Ramos (cell line): ENCODE measurements around the gene RMI2.

Experiments
- in situ Hi-C: fragments of 300-500 bp; cut with MboI; formaldehyde crosslinking; loops from one replicate; pipeline ENCODE4 v1.14.3; 2022; ENCODE audit warnings: low sequenced_read_pairs; ENCODE audit not compliant: unreplicated experiment

The RMI2 gene

DNA sequence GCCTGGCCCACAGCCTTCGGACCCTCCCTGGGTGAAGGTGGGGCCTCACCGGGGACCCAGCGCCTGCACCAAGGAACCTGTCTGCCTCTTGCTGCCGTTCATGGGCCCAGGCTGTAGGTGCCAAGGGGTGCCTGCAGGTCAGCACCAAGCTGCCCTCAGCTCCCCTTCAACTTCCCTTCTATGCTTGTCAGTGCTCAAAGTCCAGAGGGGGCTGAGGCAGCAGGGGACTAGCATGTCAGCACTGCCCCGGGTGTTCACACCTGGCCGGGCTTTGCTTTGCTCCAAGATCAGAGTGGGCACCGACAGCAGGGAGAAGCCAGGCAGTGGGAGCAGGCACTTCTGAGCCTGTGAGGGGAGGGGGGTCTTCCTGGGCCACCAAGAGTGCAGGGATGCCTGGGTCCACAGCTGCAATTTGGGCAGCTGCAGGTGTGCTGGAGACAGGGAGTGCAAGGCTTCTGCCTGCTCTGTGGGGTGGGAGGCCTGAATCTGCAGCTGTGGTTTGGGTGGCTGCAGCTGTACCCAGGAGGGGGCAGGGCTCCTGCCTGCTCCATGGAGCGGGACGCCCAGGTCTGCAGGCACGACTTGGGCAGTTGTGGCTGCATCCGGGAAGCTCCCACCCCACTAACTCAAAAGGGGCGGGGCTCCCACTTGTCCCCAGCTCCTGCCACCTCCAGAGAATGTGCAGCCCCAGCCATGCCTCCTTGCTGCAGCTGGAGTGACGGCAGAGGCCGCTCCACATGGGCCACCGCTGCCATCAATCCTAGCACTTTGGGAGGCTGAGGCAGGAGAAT lies 36.6 kb upstream of the RMI2 start:
- in situ Hi-C loops, result loop anchor here (10.0 to 25.0 kb wide), 3 partner anchors 316 to 1004 kb away; partner anchors contain the start of gene TNFRSF17

DNA sequence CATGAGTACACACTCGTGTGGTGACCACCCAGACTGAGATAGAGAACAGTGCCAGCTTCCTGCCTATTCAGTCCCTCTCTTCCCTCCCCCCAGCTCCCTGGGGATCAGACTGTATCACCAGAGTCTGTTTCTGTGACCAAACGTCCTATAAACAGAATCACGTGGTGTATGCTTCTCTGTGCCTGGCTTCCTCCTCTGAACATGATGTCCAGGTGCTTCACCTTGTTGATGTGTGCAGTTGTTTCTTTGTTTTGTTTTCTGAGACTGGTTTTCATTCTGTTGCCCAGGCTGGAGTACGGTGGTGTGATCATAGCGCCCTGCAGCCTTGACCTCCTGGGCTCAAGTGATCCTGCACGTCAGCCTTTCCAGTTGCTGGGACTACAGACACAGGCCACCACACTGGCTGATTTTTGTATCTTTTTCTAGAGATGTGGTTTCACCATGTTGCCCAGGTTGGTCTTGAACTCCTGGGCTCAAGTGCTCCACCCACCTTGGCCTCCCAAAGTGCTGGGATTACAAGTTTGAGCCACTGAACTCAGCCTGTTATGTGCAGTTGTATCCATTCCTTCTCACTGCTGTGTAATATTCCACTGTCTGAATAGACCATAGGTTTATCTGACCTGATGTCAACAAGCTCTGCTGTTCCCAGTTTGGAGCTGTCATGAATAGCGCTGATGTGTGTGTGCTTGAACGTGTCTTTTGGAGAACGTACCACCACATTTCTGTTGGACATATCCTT lies 35.2 kb upstream of the RMI2 start:
- in situ Hi-C loops, result loop anchor here (10.0 to 25.0 kb wide), 3 partner anchors 315 to 1002 kb away; partner anchors contain the start of gene TNFRSF17

DNA sequence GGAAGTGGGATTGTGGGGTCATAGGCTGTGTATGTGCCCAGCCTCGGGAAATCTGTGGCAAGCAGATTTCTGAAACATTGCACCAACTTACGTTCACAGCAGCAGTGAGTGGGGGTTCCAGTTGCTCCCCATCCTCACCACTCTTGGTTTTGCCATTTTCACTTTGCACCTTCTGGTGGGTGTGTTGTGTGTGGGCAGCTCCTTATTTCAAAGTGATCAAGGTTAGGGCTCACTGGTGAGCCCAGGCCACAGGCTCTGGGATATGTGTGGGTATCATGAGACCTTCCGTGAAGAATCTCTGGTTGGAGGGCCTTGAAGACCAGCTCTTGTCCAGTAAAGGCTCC lies 34.7 kb upstream of the RMI2 start:
- in situ Hi-C loops, result loop anchor here (25.0 kb wide), 2 partner anchors 652 to 1002 kb away; partner anchors contain the start of gene TNFRSF17

DNA sequence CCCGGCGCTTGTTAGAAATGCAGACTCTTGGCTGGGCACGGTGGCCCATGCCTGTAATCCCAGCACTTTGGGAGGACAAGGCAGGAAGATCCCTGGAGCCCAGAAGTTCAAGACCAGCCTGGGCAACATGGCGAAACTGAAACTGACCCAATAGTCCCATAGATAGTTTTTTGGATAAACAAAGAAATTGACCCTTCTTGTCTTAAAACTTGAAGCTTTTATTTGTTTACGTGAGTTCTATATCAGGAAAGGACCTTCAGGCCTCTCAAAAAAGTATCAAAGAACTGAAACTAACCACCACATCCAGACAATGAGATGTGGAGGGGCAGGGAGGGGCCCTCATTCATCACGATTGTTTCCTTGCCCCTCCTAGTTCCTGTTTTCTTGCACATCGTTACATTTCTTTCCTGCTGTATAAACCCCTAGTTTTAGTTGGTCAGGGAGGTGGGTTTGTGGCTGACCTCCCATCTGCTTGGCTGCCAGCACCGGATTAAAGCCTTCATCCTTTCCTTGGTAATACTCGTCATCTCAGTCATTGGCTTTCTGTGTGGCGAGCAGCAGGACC lies 34.2 kb upstream of the RMI2 start:
- in situ Hi-C loops, result loop anchor here (25.0 kb wide), 2 partner anchors 651 to 1001 kb away; partner anchors contain the start of gene TNFRSF17

DNA sequence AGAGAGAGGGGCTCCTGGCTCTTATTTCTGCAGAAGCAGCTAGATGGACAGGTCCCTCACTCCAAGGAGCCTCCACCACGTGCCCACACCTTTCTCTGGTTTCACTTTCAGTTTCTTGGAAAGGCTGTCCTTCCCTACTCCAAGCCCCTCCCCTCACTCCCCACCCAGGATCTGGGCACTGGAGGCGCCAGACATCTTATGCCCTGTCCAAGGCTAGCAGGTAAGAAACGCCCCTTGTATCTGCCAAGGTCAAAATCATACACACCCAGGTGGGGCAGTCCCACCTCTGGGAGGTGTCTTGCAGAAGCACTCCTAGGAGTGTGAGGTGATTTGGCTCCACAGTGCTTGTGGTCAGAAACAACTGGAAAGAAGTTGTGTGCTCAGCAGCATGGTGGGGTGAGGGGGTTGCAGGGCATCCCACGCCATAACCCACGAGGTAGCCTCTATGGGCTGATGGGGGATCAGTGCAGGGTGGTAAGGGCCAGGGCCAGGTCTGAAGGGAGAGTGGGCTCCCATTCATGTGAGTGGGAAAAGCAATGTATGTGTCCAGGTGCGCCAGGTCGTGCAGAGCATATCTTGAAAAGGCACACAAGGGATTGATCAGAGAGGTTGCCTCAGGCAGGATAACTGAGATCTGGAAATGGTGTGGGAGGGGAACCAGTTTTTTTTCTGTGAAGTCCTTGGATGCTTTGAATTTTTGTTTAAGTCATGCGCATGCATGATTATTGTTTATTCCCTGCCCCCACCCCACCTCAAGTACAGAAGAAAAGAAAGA lies 32.4 kb upstream of the RMI2 start:
- in situ Hi-C loops, result loop anchor here (25.0 kb wide), 2 partner anchors 649 to 999 kb away; partner anchors contain the start of gene TNFRSF17

DNA sequence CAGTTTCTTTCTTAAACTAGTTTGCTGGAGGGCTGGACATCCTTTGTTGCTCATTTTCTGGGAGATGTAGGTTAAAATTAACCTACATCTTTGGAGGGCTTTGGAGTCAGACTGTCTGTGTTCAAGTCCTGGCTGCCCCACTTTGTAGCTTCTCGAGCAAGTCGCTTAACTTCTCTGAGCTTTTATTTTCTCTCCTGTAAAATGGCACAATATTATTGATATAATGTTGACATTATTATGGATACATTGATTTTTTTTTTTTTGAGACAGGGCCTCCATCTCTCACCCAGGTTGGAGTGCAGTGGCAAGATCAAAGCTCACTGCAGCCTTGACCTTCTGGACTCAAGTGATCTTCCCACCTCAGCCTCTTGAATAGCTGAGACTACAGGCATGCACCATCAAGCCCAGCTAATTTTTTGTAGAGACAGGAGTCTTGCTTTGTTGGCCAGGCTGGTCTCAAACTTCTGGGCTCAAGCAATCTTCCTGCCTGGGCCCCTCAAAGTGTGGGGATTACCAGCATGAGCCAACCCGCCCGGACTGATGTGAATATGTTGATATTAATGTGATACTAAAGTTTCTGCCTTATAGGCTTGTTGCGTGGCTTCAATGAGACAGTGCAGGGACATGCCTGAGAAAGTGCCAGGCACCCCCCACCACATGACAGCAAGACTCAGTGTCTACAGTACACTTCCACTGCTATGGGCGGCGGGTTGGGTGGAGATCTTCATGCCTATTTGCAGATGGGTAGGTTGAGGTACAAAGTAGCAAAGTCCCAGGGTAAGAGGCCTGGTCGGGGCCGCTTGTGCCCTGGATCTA lies 31.6 kb upstream of the RMI2 start:
- in situ Hi-C loops, result loop anchor here (25.0 kb wide), 2 partner anchors 649 to 999 kb away; partner anchors contain the start of gene TNFRSF17

DNA sequence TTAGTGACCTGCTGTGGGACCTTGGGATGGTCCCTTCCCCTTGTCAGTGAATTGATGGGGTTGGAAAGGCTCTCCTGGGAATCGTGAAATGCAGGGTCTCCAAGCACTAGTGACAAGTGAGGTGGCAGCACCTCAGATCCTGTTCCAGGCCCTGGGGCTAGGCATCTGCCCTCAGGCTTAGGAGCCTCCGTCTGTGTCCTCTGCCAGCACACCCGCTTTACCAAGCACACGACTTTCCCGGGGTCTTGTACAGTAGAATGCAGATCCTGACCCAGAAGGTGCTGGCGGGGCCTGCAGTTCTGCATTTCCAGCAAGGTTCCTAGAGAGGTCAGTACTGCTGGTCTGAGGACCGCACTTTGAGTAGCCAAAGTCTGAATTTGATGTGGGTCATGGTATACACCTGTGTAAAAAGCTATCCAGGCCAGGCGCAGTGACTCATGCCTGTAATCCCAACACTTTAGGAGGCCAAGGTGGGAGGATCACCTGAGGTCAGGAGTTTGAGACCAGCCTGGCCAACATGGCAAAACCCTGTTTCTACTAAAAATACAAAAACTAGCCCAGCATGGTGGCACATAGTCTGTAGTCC lies 30.9 kb upstream of the RMI2 start:
- in situ Hi-C loops, result loop anchor here (25.0 kb wide), 2 partner anchors 648 to 998 kb away; partner anchors contain the start of gene TNFRSF17

DNA sequence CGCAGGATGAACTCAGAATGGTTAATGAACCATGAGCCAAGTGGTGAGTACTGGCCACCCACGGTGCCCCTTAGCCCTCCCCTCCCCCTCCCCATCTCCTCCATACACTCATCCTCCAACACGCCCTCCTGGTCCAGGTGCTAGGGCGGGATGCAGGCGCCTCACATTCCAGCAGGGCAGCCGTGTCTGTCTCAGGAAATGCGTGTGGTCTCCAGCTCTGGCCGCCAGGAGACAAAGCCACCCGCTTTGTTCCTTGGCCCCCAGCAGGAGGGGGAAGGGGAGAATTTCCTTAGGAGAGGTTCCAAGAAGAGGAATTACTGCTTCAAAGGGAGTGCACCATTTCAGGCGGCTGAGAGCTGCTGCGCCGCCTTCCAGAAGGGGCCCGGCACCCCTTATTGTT lies 29.7 kb upstream of the RMI2 start:
- in situ Hi-C loops, result loop anchor here (25.0 kb wide), 2 partner anchors 647 to 997 kb away; partner anchors contain the start of gene TNFRSF17

DNA sequence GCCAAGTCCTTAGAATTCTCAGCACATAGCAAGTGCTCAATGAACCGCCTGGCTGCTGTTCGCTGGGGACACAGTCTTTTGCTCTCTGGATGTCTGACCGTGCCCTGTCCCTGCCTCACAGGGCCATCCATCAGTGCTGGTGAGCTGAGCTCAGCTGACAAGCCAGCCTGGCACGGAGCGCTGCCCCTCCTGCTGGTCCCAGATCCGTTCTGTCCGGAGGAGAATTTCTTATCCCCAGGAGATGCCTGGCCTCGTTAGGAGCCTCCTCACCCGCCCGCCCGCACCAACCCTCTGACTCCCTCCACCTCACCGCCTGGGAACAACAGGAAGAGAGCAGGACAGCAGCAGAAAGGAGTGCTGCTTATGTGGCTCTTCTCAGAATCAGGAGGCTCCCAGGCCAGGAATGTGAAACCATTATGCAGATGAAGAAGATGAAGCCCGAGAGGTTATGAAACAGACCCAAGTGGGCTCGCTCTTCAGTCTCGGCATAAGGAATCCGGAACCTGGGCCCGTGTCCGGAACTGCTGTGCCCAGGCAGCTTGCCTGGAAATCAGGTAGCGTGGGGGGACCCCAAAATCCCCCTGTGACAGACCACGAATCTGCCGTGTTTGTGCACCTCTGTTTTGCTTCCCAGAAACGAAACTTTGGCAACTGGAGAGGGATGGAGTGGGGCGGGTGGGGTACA lies 28.8 kb upstream of the RMI2 start:
- in situ Hi-C loops, result loop anchor here (25.0 kb wide), 2 partner anchors 646 to 996 kb away; partner anchors contain the start of gene TNFRSF17

DNA sequence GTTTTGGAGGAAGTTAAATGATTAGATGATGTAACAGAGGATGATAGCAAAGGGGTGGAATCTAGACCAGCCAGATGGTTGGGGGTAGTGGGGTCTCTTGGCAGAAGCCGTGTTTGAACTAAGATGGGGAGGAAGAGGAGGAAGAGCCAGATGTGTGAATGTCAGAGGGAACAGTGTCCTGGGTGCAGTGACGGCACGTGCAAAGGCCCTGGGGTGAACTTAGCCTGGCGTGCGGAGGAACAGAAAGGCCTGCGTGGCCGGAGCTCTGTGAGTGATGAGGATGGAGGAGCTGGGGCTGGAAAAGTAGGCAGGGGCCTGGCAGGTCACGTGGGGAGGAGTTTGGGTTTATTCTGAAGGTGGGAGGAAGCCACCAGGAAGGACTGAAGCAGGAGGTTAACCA lies 26.4 kb upstream of the RMI2 start:
- in situ Hi-C loops, result loop anchor here (25.0 kb wide), 2 partner anchors 643 to 993 kb away; partner anchors contain the start of gene TNFRSF17

DNA sequence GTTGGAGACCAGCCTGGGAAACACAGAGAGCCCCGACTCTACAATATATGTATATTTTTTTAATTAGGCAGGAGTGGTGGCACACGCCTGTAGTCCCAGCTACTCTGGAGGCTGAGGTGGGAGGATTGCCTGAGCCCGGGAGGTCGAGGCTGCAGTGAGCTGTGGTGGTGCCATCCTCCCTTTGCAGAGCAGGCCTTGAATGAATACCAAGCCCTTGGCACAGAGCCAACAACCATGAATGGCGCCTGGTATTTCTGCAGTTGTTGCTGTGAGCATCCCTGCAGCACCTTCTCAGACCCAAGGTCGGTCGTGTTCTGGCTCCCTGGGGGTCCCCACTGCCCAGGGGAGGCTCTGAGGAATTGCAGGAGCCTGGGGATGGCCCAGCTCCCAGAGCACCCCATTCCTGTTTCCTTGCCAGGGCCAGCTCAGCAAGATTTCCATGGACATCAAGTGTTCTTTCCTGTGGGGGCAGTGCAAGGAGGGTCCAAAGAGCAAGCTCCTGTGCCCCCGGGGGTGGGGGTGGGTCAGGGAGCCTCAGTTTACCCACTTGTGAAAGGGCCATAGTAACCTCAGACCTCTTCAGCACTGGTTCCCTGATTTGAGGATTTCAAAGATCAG lies 25.6 kb upstream of the RMI2 start:
- in situ Hi-C loops, result loop anchor here (25.0 kb wide), 2 partner anchors 643 to 993 kb away; partner anchors contain the start of gene TNFRSF17

DNA sequence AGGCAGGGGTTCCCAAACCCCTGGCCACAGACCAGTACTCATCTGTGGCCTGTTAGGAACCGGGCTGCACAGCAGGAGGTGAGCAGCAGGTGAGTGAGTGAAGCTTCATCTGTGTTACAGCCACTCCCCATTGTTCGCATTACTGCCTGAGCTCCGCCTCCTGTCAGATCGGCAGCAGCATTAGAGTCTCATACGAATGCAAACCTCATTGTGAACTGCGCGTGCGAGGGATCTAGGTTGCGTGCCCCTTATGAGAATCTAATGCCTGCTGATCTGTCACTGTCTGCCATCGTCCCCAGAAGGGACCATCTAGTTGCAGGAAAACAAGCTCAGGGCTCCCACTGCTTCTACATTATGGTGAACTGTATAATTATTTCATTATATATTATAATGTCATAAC lies 25.1 kb upstream of the RMI2 start:
- in situ Hi-C loops, result loop anchor here (25.0 kb wide), 2 partner anchors 642 to 992 kb away; partner anchors contain the start of gene TNFRSF17

DNA sequence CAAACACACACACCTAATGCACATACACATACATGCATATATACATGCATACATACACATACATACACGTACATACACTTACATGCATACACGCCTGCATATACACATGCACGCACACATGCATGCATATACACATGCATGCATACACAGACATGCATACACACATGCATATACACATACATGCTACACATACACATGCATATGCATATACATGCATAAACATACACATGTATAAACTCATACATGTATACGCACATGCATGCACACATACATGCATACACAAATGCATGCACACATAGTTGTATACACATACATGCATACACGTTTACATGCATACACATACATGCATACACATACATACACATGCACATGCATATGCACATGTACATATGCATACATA lies 23.6 kb upstream of the RMI2 start:
- in situ Hi-C loops, result loop anchor here (25.0 kb wide), 2 partner anchors 641 to 991 kb away; partner anchors contain the start of gene TNFRSF17

DNA sequence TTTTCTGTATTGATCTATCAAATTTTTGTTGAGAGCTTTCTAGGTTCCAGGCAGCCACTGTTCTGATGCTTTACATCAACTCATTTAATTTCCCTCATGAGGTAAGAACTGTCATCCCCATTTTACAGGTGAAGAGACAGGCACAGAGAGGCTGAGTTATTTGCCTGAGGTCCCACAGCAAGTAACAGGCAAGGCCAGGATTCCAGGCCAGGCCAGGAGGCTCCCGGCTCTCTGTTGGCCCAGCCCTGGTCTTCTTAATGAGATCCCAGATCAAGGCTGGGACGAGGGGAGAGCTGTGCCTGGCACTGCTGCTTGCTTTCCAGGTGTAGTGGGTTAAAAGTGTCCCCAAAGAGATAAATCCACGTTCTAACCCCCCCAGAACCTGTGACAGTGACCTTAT lies 22.4 kb upstream of the RMI2 start:
- in situ Hi-C loops, result loop anchor here (25.0 kb wide), 2 partner anchors 639 to 989 kb away; partner anchors contain the start of gene TNFRSF17

DNA sequence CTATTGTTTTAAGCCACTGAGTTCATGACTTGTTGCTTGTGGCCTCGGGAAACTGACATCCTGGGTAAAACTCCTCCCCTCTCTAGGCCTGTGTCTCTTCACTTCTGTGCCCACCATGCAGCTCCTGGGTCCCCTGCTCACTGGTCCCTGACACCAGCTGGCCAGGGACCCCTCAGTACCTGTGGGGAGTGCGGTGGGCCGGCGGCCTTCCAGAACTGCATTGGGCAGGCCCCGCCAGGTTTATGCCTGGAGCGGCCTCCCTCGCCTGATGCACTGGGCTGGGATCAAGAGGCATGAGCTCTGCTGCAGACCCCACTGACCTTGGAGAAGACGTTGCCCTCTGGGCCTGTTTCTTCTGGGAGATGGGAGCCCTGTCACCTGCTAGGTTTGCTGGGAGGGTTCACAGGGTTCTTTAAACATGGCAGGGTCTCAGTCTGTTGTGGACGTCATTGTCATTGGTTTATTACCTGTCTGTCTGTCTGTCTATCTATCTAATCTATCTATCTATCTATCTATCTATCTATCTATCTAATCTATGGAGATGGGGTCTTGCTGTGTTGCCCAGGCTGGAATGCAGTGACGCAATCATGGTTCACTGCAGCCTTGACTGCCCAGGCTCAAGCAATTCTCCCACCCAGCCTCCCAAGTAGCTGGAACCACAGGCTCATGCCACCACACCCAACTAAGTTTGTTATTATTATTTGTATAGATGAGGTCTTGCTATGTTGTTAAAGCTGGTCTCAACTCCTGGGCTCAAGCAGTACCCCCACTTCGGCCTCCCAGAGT lies 21.5 kb upstream of the RMI2 start:
- in situ Hi-C loops, result loop anchor here (25.0 kb wide), 2 partner anchors 639 to 989 kb away; partner anchors contain the start of gene TNFRSF17

DNA sequence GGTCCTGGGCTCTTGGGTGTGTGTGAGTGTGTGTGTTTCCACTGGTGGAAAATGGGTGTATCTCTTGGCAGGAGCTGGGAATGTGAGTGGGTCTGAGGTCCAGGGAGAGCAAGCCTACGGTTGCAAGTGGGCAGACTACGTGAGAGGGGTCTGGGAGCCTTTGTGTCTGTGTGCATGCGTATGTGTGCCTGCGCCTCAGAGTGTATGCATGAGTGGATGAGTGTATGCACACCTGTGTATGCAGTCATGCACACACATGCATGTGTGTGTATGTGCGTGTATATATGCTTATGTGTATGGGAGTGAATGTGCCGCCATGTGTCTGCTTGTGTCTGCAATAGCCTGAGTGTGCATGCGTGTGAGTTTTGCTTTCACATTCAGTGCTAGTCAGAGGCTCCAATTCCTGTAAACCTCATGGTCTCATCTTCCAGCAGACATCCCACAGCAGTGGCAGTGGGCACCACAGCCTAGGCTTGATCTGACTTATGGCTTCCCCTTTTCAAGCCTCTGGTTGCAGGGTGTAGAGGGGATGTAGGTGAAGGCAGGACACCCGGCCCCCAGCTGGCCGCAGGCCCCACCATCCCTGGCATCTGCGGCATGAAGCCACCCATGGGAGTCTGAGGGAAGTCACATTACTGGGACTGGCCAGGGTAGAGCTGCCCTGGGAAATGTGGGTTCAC lies 19.7 kb upstream of the RMI2 start:
- in situ Hi-C loops, result no loop called here
